ENCODE data around the gene RRAD.

Gene RRAD

DNA sequence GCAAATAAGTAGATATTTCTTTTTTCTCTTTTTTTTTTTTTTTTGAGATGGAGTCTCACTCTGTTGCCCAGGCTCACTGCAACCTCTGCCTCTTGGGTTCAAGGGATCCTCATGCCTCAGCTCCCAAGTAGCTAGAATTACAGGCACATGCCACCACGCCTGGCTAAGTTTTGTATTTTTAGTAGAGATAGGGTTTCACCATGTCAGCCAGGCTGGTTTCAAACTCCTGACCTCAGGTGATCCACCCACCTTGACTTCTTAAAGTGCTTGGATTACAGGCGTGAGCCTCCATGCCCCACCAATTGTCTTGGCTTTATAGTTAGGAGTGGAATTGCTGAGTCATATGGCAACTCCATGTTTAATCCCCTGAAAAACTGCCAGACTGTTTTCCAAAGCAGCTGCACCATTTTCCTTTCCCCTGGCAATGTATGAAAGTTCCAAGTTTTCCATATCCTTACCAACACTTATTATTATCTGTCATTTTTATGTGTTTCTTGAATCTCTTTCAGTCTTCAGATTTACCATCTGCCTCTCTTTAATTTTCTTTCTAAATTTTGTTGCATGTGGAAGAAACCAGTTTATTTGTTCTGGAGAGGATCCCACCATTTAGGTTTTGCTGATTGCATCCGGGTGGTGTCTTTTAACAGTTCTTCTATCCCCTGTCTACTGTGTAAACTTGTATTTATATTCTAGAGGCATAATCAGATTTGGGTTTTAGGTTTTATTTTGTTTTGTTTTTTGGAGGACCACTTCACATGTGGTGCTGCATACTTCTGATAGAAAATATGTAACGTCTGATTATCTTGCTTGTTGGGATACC is 25.8 kb upstream of the RRAD start:
- Histone ChIP-seq H3K36me3 (replicated peaks) (no peaks in the 10 kb centered on the region), H3K4me3 (ENCODE audit: low read depth, low read length) (no peak overlapping the region), H3K27me3 (replicated peaks) (peaks cover 9% of the 10 kb centered on the region), H3K27ac (no peak overlapping the region)
- TF ChIP-seq, protein P1, sequence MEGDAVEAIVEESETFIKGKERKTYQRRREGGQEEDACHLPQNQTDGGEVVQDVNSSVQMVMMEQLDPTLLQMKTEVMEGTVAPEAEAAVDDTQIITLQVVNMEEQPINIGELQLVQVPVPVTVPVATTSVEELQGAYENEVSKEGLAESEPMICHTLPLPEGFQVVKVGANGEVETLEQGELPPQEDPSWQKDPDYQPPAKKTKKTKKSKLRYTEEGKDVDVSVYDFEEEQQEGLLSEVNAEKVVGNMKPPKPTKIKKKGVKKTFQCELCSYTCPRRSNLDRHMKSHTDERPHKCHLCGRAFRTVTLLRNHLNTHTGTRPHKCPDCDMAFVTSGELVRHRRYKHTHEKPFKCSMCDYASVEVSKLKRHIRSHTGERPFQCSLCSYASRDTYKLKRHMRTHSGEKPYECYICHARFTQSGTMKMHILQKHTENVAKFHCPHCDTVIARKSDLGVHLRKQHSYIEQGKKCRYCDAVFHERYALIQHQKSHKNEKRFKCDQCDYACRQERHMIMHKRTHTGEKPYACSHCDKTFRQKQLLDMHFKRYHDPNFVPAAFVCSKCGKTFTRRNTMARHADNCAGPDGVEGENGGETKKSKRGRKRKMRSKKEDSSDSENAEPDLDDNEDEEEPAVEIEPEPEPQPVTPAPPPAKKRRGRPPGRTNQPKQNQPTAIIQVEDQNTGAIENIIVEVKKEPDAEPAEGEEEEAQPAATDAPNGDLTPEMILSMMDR (IDR thresholded peaks at IDR 0.05; ENCODE audit: low read depth, low read length, missing control alignments): no peak
- in situ Hi-C loops (cut with HindIII; ENCODE audit: low pct_ligation_motif_present, low sequenced_read_pairs): no loop called here
- DNase-seq: no peak

DNA sequence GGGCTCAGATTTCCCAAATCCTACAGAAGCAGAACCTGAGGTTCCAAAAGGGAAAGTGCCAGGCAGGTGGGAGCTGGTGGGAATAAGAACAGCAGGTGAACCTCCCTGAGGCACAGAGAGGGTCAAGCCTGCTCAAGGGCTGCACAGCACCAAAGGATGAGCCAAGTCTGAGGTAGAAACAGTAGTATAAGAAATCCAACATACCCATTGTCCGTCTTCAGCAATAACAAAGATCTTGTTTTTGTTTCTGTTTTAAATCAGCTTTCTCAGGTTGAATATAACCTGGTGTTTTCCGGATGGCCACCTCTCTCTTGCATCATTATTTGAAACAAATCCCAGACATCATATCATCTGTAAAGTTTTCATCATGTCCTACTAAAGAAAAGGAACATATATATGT is 25.1 kb upstream of the RRAD start:
- Histone ChIP-seq H3K36me3 (replicated peaks) (no peaks in the 10 kb centered on the region), H3K27ac (no peak overlapping the region), H3K27me3 (replicated peaks) (peaks cover 9% of the 10 kb centered on the region), H3K4me3 (ENCODE audit: low read depth, low read length) (no peak overlapping the region)
- TF ChIP-seq, protein P1 (IDR thresholded peaks at IDR 0.05; ENCODE audit: low read depth, low read length, missing control alignments): no peak
- no peak for DNase-seq
- in situ Hi-C loops (cut with HindIII; ENCODE audit: low pct_ligation_motif_present, low sequenced_read_pairs): no loop called here

DNA sequence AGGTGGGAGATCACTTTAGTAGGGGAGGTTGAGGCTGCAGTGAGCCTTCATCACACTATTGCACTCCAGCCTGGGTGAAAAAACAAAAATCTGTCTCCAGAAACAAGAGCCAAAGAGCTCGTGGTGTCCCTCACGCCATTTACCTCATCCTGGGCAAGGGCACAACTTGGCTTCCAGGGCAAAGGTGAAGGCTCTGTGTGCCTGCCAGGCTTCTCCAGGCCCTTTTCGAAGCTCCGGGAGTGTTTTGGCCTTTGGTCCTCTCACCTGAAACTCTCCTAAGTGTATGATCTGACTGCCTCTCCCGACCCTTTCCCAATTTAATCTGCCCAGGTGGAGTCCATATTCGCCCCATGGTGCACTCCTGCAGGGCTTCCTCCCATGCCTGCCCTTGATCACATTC is 24.1 kb upstream of the RRAD start:
- Histone ChIP-seq H3K36me3 (replicated peaks) (no peaks in the 10 kb centered on the region), H3K4me3 (ENCODE audit: low read depth, low read length) (no peak overlapping the region), H3K27me3 (replicated peaks) (peaks cover 9% of the 10 kb centered on the region), H3K27ac (no peak overlapping the region)
- in situ Hi-C loops (cut with HindIII; ENCODE audit: low pct_ligation_motif_present, low sequenced_read_pairs): no loop called here
- TF ChIP-seq, protein P1 (IDR thresholded peaks at IDR 0.05; ENCODE audit: low read depth, low read length, missing control alignments): no peak
- DNase-seq: no peak

DNA sequence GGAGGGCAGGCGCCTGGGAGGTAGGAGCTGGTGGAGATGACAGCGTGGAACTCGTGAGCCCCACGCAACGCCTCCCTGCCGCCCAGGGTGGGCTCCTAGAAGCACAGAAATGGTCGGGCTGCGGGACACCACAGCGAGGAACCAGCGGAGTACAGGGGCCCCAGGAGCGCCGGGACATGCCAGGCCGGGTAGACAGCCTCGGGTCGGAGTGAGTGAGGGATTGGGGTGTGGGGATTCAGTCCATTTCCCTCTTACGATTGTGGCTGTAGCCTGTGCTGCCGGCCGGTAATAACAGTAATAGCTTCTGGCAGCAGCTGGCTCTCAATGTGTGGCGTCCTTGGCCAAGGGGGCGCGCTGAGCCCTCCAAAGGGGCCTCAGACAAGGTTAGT is 23.5 kb upstream of the RRAD start:
- Histone ChIP-seq H3K36me3 (replicated peaks) (peaks cover 1% of the 10 kb centered on the region), H3K4me3 (ENCODE audit: low read depth, low read length) (peak overlapping the region; percentile 51), H3K27ac (no peak overlapping the region), H3K27me3 (replicated peaks) (peaks cover 9% of the 10 kb centered on the region)
- in situ Hi-C loops (cut with HindIII; ENCODE audit: low pct_ligation_motif_present, low sequenced_read_pairs): no loop called here
- DNase-seq: no peak
- TF ChIP-seq, protein P1 (IDR thresholded peaks at IDR 0.05; ENCODE audit: low read depth, low read length, missing control alignments): no peak

DNA sequence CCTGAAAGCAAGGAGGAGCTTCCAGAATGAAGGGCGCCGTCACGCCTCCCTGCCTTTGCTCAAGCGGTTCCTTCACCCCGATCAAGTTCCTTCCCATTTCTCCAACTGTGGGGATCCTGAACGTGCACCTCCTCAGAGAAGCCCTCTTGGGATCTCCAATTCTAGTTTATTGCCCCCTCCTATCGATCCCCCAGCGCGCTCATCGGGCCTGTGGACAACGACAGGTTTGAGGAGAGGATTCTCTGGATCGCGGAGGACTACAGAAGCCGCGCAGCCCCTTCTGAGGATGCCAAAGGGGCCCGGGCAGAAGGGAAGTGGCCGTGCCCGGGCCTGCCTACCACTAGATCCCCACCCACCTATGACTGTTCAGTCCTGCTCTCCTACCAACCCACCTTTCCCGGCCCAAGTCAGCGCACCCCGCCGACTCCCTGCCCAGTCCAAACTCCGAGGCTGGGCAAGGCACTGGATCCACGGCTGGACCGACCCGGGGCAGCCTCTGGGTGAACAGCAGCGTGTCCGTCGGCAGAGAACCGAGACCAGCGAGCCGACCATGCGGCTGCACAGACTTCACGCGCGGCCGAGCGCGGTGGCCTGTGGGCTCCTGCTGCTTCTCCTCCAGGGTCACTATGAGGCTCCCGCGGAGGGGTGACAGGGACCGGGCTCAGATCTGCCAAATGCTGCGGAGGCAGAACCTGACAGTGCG is 22.9 kb upstream of the RRAD start:
- no peak overlapping the region for H3K27ac ChIP-seq
- no peak for DNase-seq

More for the DNA sequence above, 22.9 kb upstream of the RRAD start:
- in situ Hi-C loops (cut with HindIII; ENCODE audit: low pct_ligation_motif_present, low sequenced_read_pairs): no loop called here
- TF ChIP-seq, protein P1 (IDR thresholded peaks at IDR 0.05; ENCODE audit: low read depth, low read length, missing control alignments): no peak
- Histone ChIP-seq H3K4me3 (ENCODE audit: low read depth, low read length) (peak overlapping the region; percentile 51), H3K36me3 (replicated peaks) (peaks cover 4% of the 10 kb centered on the region), H3K27me3 (replicated peaks) (peaks cover 9% of the 10 kb centered on the region)
